Activated naive CD4-positive, alpha-beta T cell treated with anti-CD3 and anti-CD28 coated beads for 36 hours (primary cell): ENCODE data around the gene JADE3. TPM values are rescaled to one million over a fixed set of nuclear protein-coding genes. Genes with fewer than 3 reads are reported as not detected.
A peak's percentile ranks its signal among the peaks of the same experiment; 100 is the strongest.
"Not testable (repeated sequence)": the region's sequence is repeated elsewhere in the genome, so short reads cannot be mapped to it uniquely, and the experiment has no call there.

Experiments used
- CTCF ChIA-PET: fragments of 350-600 bp; sonication (Branson Sonifier 250); formaldehyde crosslinking; loops from one replicate; lab custom pipeline; 2021; ENCODE audit warnings: antibody characterized with exemption; lab: Charles Lee
- DNase-seq: peaks from one replicate; pipeline ENCODE4 v3.0.0-alpha.2; 2020
- H3K27ac Mint-ChIP-seq: one replicate; pipeline ENCODE4 v1.8.0; 2021; ENCODE audit warnings: mild to moderate bottlenecking, mixed read lengths
- H3K27me3 Mint-ChIP-seq: one replicate; pipeline ENCODE4 v1.8.0; 2021; ENCODE audit warnings: low read depth, mixed read lengths
- H3K36me3 Mint-ChIP-seq: one replicate; pipeline ENCODE4 v1.8.0; 2021; ENCODE audit warnings: low read depth, mixed read lengths
- H3K4me1 Mint-ChIP-seq: one replicate; pipeline ENCODE4 v1.8.0; 2021; ENCODE audit warnings: low read depth, mixed read lengths
- H3K4me3 Mint-ChIP-seq: one replicate; pipeline ENCODE4 v1.8.0; 2021; ENCODE audit warnings: mild to moderate bottlenecking, moderate library complexity, mixed read lengths
- H3K9me3 Mint-ChIP-seq: one replicate; pipeline ENCODE4 v1.8.0; 2021; ENCODE audit warnings: mixed read lengths
- intact Hi-C: fragments of 100-400 bp; cut with micrococcal nuclease; formaldehyde crosslinking; loops from one replicate; pipeline ENCODE4 v1.15.1; 2023
- total RNA-seq, 2 experiments: library from RNA; stranded (reverse); gene quantifications; one replicate each; pipeline ENCODE4 v1.2.3, GENCODE V29; 2021

The JADE3 gene
- total RNA-seq, 2 experiments from 2014 or later: 1.4 TPM

DNA sequence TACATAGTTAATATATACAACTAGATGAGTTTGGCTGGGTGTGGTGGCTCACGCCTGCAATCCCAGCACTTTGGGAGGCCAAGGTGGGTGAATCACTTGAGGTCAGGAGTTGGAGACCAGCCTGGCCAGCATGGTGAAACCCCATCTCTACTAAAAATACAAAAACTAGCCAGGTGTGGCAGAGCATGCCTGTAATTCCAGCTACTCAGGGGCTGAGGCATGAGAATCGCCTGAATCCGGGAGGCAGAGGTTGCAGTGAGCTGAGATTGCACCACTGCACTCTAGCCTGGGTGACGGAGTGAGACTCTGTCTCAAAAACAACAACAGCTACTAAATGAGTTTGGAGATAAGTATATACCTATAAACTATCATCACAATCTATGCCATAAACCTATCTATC lies 64.8 kb downstream of the JADE3 start:
- intact Hi-C loops: loop anchor here (5.0 kb wide), 1 partner anchor 50 kb away; no protein-coding TSS in a partner anchor
- CTCF ChIA-PET: interaction anchor here (0.6 to 1.8 kb wide), 2 partner anchors 73 to 168 kb away, joined by 3 to 9 read pairs; no protein-coding TSS in a partner anchor
- H3K27me3 Mint-ChIP-seq, H3K4me1 Mint-ChIP-seq, DNase-seq, H3K27ac Mint-ChIP-seq, H3K9me3 Mint-ChIP-seq, H3K4me3 Mint-ChIP-seq, H3K36me3 Mint-ChIP-seq: not testable (repeated sequence)

DNA sequence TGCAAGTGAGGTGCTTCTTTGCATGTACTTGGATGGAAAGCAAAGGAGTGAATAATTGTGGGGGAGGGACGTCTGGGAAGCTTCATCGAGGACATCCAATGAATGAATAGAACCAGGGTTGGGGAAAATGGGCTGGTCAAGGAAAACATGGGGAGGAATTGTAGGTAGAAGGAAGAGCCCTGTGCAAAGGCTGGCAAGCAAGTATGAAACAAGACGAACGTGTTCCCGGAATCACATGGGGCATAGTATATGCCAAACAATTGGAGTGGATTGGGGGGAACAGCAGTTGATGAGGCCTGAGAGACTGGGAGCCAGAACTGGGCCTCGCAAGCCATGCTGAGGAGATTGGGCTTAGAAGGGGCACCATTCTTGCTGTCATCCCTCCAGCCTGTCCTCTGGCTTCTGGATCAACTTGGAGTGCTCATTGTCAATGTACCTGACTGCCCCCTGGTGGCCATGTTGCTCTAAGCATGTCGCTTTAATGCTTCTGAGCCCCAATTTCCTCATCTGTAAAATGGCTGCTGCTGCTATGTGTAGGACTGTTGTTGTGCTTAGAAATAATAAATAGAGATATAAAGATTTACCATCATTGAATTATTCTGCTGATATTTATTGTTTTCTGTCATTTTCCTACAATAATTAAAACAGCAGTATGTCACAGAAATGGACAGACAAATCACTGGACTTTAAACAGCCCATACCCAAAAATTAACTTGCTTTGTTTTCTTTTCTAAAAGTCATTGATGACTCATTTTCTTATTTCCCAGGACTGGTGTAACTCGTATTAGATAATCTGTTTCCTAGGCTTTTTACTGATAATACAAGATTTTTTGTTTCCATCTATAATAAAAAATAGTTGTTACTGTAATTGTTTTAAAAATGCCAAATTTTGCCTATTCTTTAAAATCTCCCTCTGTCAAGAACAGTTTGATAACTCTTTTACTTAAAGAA lies 66.4 kb downstream of the JADE3 start:
- no peaks in the 10 kb centered on the region for H3K27me3 Mint-ChIP-seq
- no peaks in the 10 kb centered on the region for H3K36me3 Mint-ChIP-seq
- intact Hi-C loops: loop anchor here (1.0 to 5.0 kb wide), 4 partner anchors 49 to 220 kb away; partner anchors contain the start of genes JADE3 and SLC9A7
- peak; percentile 87 for DNase-seq
- H3K4me1 Mint-ChIP-seq: no peaks in the 10 kb centered on the region
- no peak overlapping the region for H3K27ac Mint-ChIP-seq
- no peak overlapping the region for H3K4me3 Mint-ChIP-seq
- H3K9me3 Mint-ChIP-seq: no peaks in the 10 kb centered on the region
- CTCF ChIA-PET: interaction anchor here (0.9 to 1.8 kb wide), 3 partner anchors 24 to 75 kb away, joined by 4 to 9 read pairs (median 4); no protein-coding TSS in a partner anchor

DNA sequence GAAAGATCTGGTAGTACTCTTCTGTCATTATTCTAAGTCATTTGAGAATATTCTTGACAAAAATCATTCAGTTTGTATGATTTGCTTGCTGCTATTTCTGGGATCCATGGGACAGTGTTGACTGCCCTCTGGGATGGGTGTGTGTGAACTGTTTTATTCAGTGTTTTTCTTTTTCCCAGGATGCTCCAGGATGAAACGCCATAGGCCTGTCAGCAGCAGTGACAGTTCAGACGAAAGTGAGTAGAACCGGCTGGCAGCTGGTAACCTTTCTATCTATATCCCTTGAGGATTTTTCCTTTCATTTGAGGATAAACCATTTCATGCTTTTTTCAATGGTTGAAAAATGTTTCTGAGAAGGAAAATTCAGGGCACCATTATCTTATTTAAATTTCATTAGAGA lies 72.5 kb downstream of the JADE3 start:
- H3K36me3 Mint-ChIP-seq: no peaks in the 10 kb centered on the region
- CTCF ChIA-PET: no interaction called here

DNA sequence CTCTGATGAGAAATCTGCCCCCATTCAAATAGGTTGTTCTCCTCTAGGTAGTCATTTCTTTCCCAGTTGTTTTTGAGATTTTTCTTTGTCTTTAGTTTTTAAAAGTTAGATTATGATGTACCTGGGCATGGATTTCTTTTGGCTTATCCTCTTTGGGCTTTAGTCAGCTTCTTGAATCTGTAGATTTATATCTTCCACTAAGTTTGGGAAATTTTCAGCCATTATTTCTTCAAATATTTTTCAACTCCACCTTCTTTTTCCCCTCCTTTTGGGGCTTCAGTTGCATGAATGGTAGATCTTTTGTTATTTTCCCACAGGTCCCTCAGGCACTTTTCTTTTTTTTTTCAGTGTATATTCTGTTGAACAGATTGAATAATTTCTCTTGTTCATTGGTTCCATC lies 77.3 kb downstream of the JADE3 start:
- H3K4me3 Mint-ChIP-seq: no peak overlapping the region
- H3K4me1 Mint-ChIP-seq: no peaks in the 10 kb centered on the region
- CTCF ChIA-PET: no interaction called here
- H3K36me3 Mint-ChIP-seq: no peaks in the 10 kb centered on the region
- no peaks in the 10 kb centered on the region for H3K27me3 Mint-ChIP-seq
- intact Hi-C loops: loop anchor here (10.0 kb wide), 1 partner anchor 105 kb away; no protein-coding TSS in a partner anchor
- H3K27ac Mint-ChIP-seq: no peak overlapping the region
- H3K9me3 Mint-ChIP-seq: peaks cover 2% of the 10 kb centered on the region
- no peak for DNase-seq

More for the DNA sequence above, 72.5 kb downstream of the JADE3 start:
- no peak overlapping the region for H3K4me3 Mint-ChIP-seq
- H3K27ac Mint-ChIP-seq: no peak overlapping the region
- H3K27me3 Mint-ChIP-seq: no peaks in the 10 kb centered on the region
- H3K9me3 Mint-ChIP-seq: no peaks in the 10 kb centered on the region
- no peaks in the 10 kb centered on the region for H3K4me1 Mint-ChIP-seq
- no peak for DNase-seq
- intact Hi-C loops: loop anchor here (10.0 kb wide), 1 partner anchor 110 kb away; no protein-coding TSS in a partner anchor

DNA sequence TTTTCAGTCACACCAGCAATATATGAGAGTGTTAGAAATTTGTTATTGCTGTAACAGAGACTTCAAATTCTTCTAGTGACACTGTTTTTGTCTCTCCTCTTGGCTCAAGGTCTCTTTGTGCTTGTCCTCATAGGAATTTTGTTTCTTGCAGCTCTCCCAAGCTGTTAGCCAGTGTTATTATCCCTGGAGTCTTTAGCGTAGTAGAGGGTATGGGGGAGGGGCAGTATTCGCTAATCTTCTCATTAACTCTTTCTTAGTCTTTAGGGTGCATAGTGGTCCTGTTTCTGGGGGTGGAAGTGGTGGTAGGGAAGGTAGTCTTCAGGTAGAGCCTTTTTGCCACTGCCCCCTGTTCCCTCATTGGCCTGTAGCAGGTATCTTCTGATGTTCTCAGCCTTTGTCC lies 79.4 kb downstream of the JADE3 start:
- no peak for DNase-seq
- Mint-ChIP-seq H3K9me3 (peaks cover 2% of the 10 kb centered on the region), H3K27me3 (no peaks in the 10 kb centered on the region), H3K36me3 (no peaks in the 10 kb centered on the region), H3K4me1 (no peaks in the 10 kb centered on the region), H3K4me3 (no peak overlapping the region), H3K27ac (no peak overlapping the region)
- CTCF ChIA-PET: no interaction called here
- intact Hi-C loops: no loop called here

DNA sequence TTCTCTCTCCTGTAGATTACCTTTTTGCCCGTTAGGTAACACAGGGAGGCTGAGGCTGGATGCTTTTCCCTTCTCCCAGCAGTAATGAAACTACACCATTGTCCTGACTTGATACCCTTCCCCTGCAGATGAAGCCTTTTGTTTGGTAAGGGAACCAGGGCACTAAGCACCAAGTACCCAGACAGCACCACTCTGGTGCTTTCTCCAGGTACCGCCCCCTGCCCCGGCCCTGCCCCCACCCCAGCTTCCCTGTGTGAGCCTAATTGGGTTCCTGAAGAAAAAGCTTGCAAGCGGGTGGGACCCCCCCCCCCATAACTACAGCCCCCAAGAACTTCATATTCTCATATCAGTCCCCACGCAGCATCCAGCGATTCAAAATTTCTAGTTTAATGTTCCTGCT lies 79.8 kb downstream of the JADE3 start:
- Mint-ChIP-seq H3K4me3 (no peak overlapping the region), H3K36me3 (no peaks in the 10 kb centered on the region), H3K9me3 (peaks cover 2% of the 10 kb centered on the region), H3K4me1 (no peaks in the 10 kb centered on the region), H3K27me3 (no peaks in the 10 kb centered on the region), H3K27ac (no peak overlapping the region)
- CTCF ChIA-PET: no interaction called here
- no peak for DNase-seq
- intact Hi-C loops: no loop called here

DNA sequence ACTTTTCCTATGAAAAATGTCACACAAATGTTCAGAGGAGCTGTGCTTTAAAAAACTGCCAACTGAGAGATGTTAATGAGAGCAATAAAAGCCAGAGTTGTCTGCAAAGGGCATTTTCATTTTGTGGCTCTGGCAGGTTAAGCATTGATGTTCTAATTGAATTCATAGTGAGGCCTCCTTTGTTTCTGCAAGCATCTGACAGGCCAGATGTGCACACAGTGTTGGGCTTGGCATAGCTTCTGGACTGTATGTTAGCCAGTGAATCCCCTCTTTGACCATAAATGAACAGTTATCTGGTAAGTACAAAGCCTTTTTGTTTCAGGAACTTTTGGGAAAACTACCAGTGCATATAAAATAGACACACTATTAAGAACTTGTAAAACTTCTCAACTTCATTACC lies 81.9 kb downstream of the JADE3 start:
- H3K4me3 Mint-ChIP-seq: no peak overlapping the region
- intact Hi-C loops: no loop called here
- DNase-seq: no peak
- H3K4me1 Mint-ChIP-seq: no peaks in the 10 kb centered on the region
- H3K27me3 Mint-ChIP-seq: no peaks in the 10 kb centered on the region
- H3K9me3 Mint-ChIP-seq: peaks cover 2% of the 10 kb centered on the region
- no peaks in the 10 kb centered on the region for H3K36me3 Mint-ChIP-seq
- H3K27ac Mint-ChIP-seq: no peak overlapping the region
- CTCF ChIA-PET: interaction anchor here (1.2 kb wide), 1 partner anchor 90 kb away, joined by 3 read pairs; no protein-coding TSS in a partner anchor

DNA sequence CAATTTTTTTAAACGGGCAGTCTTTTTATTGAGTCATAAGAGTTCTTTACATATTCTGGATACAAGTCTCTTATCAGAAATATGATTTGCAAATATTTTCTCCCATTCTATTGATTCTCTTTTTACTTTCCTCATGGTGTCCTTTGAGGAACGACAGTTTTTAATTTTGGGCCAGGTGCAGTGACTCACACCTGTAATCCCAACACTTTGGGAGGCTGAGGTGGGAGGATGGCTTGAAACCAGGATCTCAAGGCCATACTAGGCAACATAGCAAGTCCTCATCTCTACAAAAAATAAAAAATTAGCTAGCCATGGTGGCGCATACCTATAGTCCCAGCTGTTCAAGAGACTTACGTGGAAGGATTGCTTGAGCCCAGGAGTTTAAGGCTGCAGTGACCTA lies 99.9 kb downstream of the JADE3 start:
- H3K27ac Mint-ChIP-seq: no peak overlapping the region
- H3K27me3 Mint-ChIP-seq: no peaks in the 10 kb centered on the region
- DNase-seq: no peak
- CTCF ChIA-PET: interaction anchor here (0.6 kb wide), 1 partner anchor 340 kb away, joined by 3 read pairs; no protein-coding TSS in a partner anchor
- intact Hi-C loops: no loop called here
- no peaks in the 10 kb centered on the region for H3K36me3 Mint-ChIP-seq
- H3K4me3 Mint-ChIP-seq: no peak overlapping the region
- no peaks in the 10 kb centered on the region for H3K9me3 Mint-ChIP-seq
- H3K4me1 Mint-ChIP-seq: no peaks in the 10 kb centered on the region

DNA sequence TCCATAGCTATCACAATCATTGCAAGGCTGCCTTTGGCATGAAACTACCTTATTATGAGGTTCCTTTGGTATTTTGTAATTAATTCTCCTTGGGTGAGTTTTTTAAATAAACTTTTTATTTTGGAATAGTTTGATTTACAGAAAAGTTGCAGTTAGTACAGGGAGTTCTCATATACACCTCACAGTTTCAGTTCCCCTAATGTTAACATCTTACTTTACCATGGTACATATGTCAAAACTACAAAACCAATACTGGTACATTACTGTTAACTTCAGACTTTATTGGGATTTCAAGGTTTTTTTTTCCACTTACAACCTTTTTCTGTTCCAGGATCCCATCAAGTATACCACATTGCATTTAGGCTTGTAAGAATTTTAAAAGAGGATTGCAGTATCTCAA lies 114.0 kb downstream of the JADE3 start:
- H3K36me3 Mint-ChIP-seq: no peaks in the 10 kb centered on the region
- no peaks in the 10 kb centered on the region for H3K9me3 Mint-ChIP-seq
- no peak overlapping the region for H3K4me3 Mint-ChIP-seq
- CTCF ChIA-PET: interaction anchor here (0.6 to 0.9 kb wide), 3 partner anchors 9 to 122 kb away, joined by 3 to 6 read pairs (median 3); no protein-coding TSS in a partner anchor
- H3K27ac Mint-ChIP-seq: no peak overlapping the region
- H3K4me1 Mint-ChIP-seq: no peaks in the 10 kb centered on the region
- no peak for DNase-seq
- H3K27me3 Mint-ChIP-seq: no peaks in the 10 kb centered on the region
- intact Hi-C loops: loop anchor here (5.0 kb wide), 1 partner anchor 49 kb away; no protein-coding TSS in a partner anchor

DNA sequence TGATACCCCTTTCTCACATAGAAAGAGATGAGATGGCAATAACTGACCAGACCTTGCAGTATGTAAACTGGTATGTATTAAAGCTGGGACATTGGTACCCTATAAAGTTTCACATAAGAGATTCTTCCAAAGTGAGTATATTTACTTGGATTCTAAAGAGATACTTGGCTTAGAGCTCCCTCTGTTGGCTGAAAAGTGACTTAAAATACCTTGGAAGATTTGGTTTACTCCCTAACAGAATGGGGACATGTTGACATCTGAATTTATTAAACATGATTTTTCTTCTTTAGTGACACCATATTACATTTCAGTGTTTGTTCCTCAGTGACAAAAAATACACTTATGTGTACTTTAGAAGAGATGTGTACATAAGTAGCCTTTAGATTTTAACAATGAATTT lies 118.1 kb downstream of the JADE3 start:
- DNase-seq: peak; percentile 17
- Mint-ChIP-seq H3K36me3 (no peaks in the 10 kb centered on the region), H3K27ac (no peak overlapping the region), H3K9me3 (no peaks in the 10 kb centered on the region), H3K4me3 (no peak overlapping the region), H3K4me1 (no peaks in the 10 kb centered on the region), H3K27me3 (no peaks in the 10 kb centered on the region)
- CTCF ChIA-PET: interaction anchor here (0.6 to 1.8 kb wide), 5 partner anchors 10 to 270 kb away, joined by 3 to 5 read pairs (median 3); no protein-coding TSS in a partner anchor
- intact Hi-C loops: loop anchor here (1.0 to 2.0 kb wide), 3 partner anchors 62 to 271 kb away; partner anchors contain the start of gene SLC9A7

DNA sequence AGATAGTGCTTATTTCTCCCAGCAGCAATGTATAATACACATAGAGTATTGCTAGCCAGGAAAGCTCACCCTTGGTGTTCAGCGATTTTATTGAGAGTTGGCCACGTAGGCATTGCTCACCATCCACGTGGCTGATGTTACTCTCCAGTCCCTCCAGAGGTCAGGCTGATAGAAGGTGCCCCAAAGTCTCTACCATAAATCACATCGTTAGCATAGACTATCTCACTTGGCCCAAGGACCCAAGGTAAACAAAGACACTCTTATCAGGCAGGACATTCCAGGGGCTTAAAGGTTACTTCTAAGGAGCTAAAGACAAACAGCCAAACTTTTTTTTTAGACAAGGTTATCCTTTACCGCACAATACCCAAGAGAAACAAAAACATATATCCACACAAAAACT lies 135.8 kb downstream of the JADE3 start:
- Mint-ChIP-seq H3K4me3 (no peak overlapping the region), H3K4me1 (no peaks in the 10 kb centered on the region), H3K27me3 (peaks cover 4% of the 10 kb centered on the region), H3K27ac (no peak overlapping the region), H3K9me3 (peaks cover 12% of the 10 kb centered on the region), H3K36me3 (no peaks in the 10 kb centered on the region)
- intact Hi-C loops: no loop called here
- CTCF ChIA-PET: interaction anchor here (0.7 kb wide), 1 partner anchor 149 kb away, joined by 3 read pairs; no protein-coding TSS in a partner anchor
- no peak for DNase-seq

DNA sequence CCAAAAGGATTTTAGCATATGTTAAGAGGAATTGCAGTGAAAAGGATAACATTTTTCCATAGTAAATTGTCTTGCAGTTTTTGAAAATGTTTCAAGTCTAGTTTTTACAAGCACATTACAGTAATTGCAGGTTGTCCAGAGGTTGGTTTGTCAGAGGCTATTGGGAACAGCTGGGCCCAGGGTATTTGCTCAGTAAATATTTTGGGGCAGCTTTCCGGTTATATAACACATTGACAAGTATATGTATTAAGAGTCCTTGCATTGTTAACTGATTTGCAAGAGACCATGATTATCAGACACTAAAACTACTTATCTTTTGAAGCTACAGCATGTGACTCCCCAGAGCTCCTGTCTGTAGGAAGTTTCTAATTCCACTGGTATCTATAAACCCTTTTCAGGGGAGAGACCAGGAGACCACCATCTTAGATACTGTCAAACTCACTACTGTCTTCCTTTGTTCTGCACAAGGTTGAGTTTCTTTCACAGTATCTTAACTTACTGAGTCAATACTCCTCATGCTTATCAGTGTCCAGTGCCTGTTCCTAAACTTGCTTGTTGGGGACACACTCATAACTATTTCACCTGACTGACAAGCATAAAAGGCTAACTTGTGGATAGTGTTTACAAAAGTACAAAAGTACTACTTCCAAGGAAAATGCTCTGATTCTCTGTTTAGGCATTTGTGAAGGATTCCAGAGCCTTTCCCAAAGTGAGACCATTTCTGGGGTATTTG lies 147.1 kb downstream of the JADE3 start:
- H3K4me3 Mint-ChIP-seq: no peak overlapping the region
- H3K4me1 Mint-ChIP-seq: no peaks in the 10 kb centered on the region
- no peaks in the 10 kb centered on the region for H3K27me3 Mint-ChIP-seq
- CTCF ChIA-PET: no interaction called here
- H3K27ac Mint-ChIP-seq: no peak overlapping the region
- no peak for DNase-seq
- intact Hi-C loops: no loop called here
- H3K36me3 Mint-ChIP-seq: no peaks in the 10 kb centered on the region
- H3K9me3 Mint-ChIP-seq: no peaks in the 10 kb centered on the region
